ENCODE results near the gene KRTAP5-1. TPM values are rescaled to one million over a fixed set of nuclear protein-coding genes. Genes with fewer than 3 reads are reported as not detected.

KRTAP5-1 gene
- total RNA-seq, 1 donor from 2014 or later, result not detected

- intact Hi-C loops (cut with micrococcal nuclease), result loop anchor here (2.0 to 10.0 kb wide), 4 partner anchors 184 to 646 kb away; partner anchors contain the start of genes AP2A2, BRSK2 and TOLLIP
Measured at GRCh38 chr11:1573077-1573902, 11.8 kb downstream of the KRTAP5-1 start.

DNA sequence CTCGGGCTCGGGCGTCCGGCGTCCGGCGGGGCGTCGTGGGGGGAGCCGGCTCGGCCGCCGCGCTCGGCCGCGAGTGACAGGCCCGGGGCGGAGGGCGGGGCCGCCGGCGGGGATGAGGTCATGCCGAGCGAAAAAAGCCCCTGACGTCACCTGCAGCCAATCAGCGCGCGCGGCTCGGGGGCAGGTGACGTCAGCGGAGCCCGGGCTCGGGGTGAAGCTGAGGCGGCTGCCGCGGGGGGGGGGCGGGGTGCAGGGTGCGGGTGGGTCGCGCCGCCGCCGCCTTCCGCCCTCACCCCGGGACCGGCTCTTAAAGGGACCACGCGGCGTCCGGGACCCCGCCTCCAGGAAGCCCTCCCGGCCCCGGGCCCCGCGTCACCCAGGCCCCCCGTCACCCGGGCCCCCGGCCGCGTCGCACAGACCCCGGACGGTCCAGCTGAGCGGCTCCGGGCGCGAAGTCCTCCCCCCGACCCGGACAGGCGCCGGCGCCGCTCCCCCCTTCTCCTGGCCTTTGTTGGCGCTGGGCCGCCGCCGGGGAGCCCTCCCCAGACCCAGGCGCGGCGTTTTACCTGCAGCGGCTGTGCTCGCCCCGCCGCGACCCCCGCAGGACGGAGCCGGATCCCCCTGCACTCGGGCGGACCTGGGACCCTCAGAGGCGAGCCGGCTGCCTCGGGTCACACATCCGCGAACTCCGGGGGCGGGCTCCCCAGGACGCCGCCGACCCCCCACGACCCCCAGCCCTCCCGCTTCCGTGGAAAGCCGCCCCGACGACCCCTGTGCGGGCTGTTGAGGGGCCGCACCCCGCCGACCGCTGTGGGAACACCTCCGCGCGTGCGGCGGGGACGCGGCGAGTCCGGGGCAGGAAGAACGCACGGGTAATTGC, 12.6 kb downstream of the KRTAP5-1 start, which contains the start of gene DUSP8:
Gene DUSP8 (minus strand): TSS at position 75 of the 880 bp plus-strand sequence. CDS start 6,445 bp downstream, outside the sequence.
- intact Hi-C loops (cut with micrococcal nuclease), result loop anchor here (2.0 to 10.0 kb wide), 4 partner anchors 184 to 645 kb away; partner anchors contain the start of genes AP2A2, BRSK2 and TOLLIP

DNA sequence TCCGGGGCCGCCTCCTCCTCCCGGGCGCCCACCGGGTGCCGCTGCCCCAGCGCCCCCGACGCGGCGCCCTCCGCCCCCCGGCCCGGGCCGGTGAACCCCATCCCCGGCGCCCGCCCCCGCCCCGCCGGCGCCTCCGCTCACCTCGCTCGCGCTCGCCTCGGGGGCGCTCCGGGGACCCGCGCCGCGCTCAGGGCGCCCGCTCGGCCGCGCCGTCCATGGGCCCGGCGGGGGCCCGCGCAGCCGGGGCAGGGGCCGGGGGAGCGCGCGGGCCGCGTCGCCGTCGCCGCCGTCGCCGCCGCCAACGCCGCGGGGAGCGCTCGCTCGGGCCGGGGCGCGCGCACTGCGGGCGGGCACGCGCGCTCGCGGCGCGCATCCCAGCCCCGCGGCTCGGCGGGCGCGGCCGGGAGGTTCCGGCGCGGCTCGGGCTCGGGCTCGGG, 13.3 kb downstream of the KRTAP5-1 start:
- intact Hi-C loops (cut with micrococcal nuclease), result loop anchor here (2.0 to 10.0 kb wide), 4 partner anchors 183 to 644 kb away; partner anchors contain the start of genes AP2A2, BRSK2 and TOLLIP

DNA sequence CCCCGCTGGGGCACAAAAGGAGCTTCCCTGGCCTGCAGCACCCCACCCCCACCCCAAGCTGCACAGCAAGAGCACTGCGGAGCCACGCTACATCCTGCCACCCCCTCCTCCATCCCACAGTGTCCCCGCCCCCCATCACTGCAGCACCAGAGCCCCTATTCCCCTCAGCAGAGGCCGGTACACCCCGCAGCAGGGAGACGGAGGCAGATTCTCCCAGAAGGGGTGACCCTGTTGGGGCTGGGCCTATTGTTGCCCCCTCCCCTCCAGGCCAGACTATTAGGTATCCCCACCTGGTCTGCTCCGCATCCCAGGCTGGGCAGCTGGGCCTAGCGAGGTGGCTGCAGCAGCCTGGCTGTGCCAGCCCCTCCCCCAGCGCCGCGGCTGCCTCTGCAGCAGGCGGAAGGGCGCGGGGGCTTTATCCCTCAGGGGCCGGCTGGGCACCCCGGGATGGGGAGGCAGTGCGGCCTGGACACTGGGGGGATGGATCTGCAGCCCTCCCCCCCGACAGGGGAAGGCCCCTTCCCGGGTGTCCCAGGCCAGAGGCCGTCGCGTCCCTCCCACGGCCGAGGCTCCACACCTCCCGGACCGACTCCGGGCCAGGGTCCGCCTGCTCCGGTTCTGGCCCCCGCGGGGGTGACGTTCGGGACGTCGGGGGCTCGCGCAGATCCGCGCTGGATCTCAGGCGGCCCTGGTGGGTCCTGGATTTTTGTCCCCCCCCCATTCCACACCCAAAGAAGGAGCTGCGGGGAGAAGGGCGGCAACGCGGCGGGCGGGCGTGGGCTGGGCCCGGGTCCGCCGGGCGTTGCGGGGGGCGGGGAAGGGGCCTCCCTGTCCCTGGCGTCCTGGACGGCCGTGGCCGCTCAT, 14.0 kb downstream of the KRTAP5-1 start:
- intact Hi-C loops (cut with micrococcal nuclease), result loop anchor here (5.0 to 10.0 kb wide), 3 partner anchors 264 to 644 kb away; partner anchors contain the start of genes AP2A2 and TOLLIP

GRCh38 chr11:1570531-1570895, 14.6 kb downstream of the KRTAP5-1 start:
- intact Hi-C loops (cut with micrococcal nuclease), result loop anchor here (5.0 to 10.0 kb wide), 3 partner anchors 263 to 643 kb away; partner anchors contain the start of genes AP2A2 and TOLLIP

DNA sequence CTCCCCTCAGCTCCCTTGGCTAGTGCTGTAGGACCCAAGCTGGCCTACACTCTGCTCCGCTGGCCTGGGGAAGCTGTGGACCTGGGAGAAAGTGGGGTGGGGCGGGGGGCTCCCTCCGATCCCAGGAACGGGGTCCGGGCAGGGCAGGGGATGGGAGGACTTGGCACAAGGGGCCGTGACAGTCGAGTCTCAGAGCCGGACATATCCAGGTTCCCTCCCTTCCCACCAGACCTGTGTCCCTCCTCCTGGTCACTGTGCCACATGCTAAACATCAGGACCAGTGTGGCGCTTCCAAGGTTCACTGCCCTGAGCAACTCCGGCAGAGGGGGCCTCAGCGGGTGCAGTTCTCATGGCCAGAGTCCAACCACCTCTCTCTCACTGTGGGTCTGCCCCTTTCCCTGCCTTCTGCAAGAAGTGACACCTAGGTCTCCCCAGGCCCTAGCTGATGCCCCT, 15.1 kb downstream of the KRTAP5-1 start:
- intact Hi-C loops (cut with micrococcal nuclease), result loop anchor here (5.0 to 10.0 kb wide), 3 partner anchors 263 to 643 kb away; partner anchors contain the start of genes AP2A2 and TOLLIP

DNA sequence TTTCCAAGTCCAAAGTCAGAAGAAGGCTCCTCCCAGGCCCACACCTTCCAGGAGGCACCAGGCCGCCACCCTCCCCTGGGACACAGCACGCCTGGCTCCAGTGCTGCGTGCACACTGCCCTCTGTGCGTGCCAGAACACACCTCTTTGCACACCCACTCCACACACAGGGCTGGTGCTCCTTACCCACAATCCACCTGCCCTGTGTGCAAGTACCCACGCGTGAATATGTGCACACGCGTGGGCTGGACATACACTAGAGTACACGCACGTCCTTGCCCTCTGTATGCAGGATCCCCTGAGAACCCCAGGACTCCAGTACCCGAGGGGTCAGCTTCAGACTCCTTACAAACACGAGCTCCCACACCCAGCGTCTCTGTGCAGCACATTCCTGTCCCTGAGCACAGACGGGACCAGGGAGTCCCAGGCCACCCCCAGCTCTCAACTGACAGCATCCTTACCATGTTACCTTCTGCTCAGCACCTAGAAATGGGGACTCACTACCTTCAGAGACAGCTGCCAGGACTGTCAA, 15.8 kb downstream of the KRTAP5-1 start:
- intact Hi-C loops (cut with micrococcal nuclease), result no loop called here

DNA sequence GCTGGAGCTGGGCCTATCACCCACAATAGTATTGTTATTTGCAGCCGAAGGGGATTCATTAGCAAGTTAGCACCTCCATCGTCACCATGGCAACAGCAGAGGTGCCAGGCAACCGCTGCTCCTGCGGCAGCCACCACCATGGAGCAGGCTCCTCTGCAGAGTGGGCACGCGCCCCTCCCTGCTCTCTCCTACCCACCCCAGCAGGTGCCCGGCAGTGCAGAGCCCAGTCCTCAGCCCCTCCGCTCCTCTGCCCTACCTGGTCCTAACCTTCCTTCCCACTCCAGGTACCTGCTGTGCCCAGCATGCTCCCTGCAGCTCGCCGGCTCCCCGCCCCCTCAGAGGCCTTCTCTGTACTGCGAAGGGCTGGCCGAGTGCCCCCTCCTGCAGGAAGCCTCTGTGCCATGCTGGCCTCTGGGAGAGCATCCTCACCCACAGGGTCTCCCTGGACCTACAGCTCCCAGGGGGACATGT, 16.6 kb downstream of the KRTAP5-1 start:
- intact Hi-C loops (cut with micrococcal nuclease), result no loop called here

- intact Hi-C loops (cut with micrococcal nuclease), result no loop called here
Measured at GRCh38 chr11:1567721-1568100, 17.4 kb downstream of the KRTAP5-1 start.

DNA sequence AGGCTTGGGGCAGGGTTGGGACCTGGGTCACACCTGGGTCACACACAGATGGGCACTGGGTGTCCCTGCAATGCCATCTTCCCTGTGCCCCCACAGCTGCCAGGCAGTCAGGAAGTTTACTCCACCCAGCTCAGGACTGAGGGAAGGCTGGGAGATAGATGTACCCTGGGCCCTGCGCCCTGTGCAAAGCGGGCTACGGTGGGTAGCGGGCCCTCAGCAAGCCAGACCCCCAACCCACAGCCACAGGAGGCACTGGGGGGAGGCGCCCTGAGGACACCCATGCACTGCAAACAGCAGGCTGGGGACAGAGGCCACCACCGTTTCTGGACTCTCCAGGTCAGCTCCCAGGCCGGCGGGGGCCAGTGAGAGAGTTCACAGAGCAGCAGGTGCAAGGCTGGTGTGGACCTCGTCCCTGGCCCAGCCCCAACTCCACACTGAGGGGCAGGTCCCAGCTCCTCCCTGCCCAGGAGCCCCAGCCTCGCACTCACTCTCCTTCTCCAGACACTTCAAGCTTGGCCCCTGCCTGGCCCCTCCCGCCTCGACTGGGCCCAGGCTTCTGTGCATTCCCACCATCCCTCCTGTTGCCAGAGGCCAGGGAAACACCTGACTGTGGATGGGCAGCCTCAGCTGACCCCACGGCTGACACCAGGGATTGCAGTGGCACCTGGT, 17.9 kb downstream of the KRTAP5-1 start:
- intact Hi-C loops (cut with micrococcal nuclease), result no loop called here

DNA sequence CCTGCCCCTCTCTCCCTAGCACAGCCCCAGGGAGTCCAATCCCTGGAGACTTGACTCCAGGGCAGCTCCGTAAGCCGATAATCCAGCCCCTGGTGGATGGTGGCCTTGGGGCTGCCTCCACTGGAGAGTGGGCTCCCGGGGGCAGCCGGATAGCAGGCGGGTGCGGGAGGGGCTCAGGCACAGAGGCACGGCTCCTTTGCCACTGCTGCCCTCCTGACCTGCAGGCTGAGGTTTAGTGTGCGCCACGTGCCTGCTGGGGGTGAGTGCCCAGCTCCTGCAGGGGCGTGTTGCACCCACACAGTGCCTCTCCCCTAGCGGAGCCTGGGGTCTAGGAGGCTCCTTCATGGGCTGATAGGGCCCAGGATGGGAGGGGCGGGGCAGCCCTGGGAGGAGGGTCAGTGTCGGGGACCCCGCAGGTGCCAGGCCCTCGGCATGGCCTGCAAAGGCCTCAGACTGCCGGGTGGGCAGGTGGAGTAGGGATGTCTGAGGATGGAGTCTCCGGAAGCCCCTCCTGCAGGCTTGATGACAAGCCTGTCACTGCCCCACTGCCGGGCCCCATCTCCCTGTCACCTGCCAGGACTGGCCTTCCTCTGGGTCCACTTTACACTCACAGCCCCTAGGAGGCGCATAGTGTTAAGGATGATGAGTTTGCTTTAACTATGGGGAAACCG, 18.6 kb downstream of the KRTAP5-1 start:
- intact Hi-C loops (cut with micrococcal nuclease), result no loop called here

- intact Hi-C loops (cut with micrococcal nuclease), result no loop called here
Measured at GRCh38 chr11:1565904-1566247, 19.2 kb downstream of the KRTAP5-1 start.

DNA sequence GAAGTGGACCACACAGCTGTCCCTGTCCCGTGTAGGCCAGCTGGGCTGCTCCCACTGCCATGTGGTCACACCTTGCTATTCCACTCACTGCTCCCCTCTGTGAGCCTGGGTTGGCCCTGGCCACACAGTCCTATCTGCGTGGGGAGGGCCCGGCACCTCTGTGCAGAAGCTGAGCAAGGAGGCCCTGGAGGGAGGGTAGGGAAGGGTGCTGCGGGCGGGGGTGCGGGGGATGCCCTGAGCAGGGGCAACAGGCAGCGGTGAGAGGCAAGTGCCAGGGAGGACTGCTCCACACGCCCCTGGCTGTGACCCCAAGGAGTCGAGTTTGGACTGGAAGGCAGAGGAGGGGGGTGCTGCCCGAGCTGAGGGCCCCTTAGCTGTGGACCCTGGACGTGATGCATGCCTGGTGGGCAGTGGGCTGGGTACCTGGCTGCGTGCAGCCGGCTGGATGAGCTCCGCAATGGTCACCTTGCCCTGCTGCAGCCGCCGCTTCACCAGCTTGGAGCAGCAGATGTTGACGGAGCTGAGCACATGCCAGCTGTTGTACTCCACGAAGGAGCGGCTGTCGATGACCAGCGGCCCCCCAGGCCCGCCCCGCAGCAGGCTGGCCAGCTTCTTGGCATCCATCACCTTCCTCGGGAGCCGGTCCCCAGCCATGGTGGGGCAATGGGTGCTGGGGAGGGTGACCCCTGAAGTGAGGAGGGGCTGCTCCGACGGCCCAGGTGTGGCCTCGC, 19.7 kb downstream of the KRTAP5-1 start:
- intact Hi-C loops (cut with micrococcal nuclease), result no loop called here

DNA sequence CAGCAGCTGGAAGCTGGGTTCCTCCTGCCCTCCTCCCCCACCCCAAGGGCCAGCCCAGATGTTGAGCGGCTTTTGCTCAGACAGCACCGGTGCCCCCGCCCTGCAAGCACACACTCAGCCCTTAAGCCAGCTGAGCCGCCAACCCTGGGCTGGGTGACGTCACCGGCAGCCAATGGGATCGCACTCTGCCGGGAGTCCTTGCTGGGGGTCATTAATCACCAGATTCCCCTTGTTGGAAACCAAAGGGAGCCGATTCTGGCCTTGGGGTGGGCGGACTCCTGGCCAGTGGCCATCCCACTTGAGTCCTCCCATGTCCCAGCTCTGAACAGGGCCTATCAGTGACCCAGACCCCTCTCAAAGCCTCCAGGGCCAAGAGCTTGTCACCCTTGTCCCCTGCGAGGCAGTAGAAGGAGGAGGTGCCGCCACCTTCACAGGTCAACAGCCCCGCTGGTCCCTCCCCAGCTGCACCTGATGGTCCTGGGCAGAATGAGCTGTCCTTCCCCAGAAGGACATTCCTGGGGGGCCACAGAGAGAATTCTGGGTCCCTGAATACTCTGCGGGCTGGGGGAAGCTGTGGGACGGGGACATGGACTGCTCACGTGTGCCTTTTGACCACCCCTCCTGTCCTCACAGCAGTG, 20.4 kb downstream of the KRTAP5-1 start:
- intact Hi-C loops (cut with micrococcal nuclease), result no loop called here

DNA sequence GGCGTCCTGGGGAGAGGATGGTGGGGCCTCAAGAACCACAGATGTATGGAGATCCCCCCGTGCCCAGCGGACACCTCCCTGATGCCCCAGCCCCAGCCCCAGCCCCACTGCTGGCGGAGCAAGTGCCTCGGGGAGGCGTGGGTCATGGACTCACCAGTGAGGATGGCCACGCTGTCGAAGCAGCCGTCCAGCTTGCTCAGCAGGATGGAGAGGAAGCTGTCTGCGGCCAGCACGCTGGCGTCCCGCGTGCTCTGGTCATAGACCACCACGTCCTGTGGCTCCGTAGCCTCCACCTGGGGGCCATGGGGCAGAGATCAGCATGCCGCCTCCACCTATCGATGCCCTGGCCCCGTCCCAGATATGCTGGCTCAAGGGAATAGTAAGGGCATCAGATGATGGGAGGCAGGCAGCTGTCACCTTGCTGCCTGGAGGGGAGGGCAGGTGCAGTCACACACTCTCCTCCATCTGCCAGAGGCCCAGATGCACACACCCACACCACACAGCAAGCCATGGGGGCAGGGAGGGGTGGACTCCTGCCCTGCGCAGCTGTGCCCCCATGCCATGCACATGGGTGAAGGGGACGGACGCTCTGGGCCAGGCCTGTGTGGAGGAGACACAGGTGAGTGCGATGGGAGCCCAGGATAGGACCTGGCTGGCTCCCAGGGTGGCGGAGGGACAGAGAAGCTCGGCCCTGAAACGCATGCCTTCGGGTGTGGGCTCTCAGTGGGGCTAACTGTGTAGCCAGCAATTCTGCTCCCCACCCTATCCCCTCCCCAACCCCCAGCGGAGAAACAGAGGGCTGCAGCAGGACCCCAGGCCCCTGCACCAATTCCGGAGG, 21.2 kb downstream of the KRTAP5-1 start:
- intact Hi-C loops (cut with micrococcal nuclease), result no loop called here

GRCh38 chr11:1563149-1563638, 21.9 kb downstream of the KRTAP5-1 start:
- intact Hi-C loops (cut with micrococcal nuclease), result no loop called here
